Duodenal mucosa (tissue), 2 donors: ENCODE measurements around the gene KIF4A.
"Not testable (repeated sequence)": the region's sequence is repeated elsewhere in the genome, so short reads cannot be mapped to it uniquely, and the experiment has no call there.

ENCODE experiments used
- H3K27ac ChIP-seq: one replicate; pipeline ENCODE4 v1.7.0; 2013; ENCODE audit warnings: low read depth, low read length
- H3K27me3 ChIP-seq, 2 donors: one replicate each; pipeline ENCODE4 v1.7.0; 2013; ENCODE audit warnings: low read length in 2 of 2, control low read depth in 1 of 2; ENCODE audit not compliant: insufficient read depth in 2 of 2, control insufficient read depth in 1 of 2
- H3K36me3 ChIP-seq, 2 donors: one replicate each; pipeline ENCODE4 v1.7.0; 2013; ENCODE audit warnings: low read length in 2 of 2, control low read depth in 1 of 2; ENCODE audit not compliant: insufficient read depth in 2 of 2, control insufficient read depth in 1 of 2
- H3K4me1 ChIP-seq, 2 donors: one replicate each; pipeline ENCODE4 v1.7.0; 2013; ENCODE audit warnings: low read length in 2 of 2, control low read depth in 1 of 2; ENCODE audit not compliant: insufficient read depth in 2 of 2, control insufficient read depth in 1 of 2
- H3K4me3 ChIP-seq, 2 donors: one replicate each; pipeline ENCODE4 v1.7.0; 2013; ENCODE audit warnings: low read length in 2 of 2, low read depth in 1 of 2
- H3K9ac ChIP-seq, 2 donors: one replicate each; pipeline ENCODE4 v1.7.0; 2013; ENCODE audit warnings: low read length in 2 of 2, low read depth in 1 of 2
- H3K9me3 ChIP-seq, 2 donors: one replicate each; pipeline ENCODE4 v1.7.0; 2013; ENCODE audit warnings: low read length in 2 of 2, control low read depth in 1 of 2; ENCODE audit not compliant: control insufficient read depth in 1 of 2

KIF4A gene

GRCh38 chrX:70338290-70338689 lies 48.4 kb downstream of the KIF4A start:
- no peak overlapping the region for H3K4me3 ChIP-seq
- no peak overlapping the region for H3K27ac ChIP-seq
- no peaks in the 10 kb centered on the region for H3K27me3 ChIP-seq
- H3K9me3 ChIP-seq, result no peaks in the 10 kb centered on the region
- no peaks in the 10 kb centered on the region for H3K4me1 ChIP-seq
- H3K9ac ChIP-seq, result no peak overlapping the region
- H3K36me3 ChIP-seq, result no peaks in the 10 kb centered on the region

- H3K36me3 ChIP-seq, result no peaks in the 10 kb centered on the region
- H3K9ac ChIP-seq, result no peak overlapping the region
- no peak overlapping the region for H3K4me3 ChIP-seq
- no peaks in the 10 kb centered on the region for H3K27me3 ChIP-seq
- no peak overlapping the region for H3K27ac ChIP-seq
- no peaks in the 10 kb centered on the region for H3K4me1 ChIP-seq
- H3K9me3 ChIP-seq, result no peaks in the 10 kb centered on the region
These were observed 53.5 kb downstream of the KIF4A start for GRCh38 chrX:70343435-70343834.

- H3K36me3 ChIP-seq, result no peaks in the 10 kb centered on the region
- H3K4me1 ChIP-seq, result no peaks in the 10 kb centered on the region
- no peak overlapping the region for H3K4me3 ChIP-seq
- no peaks in the 10 kb centered on the region for H3K9me3 ChIP-seq
- H3K27me3 ChIP-seq, result no peaks in the 10 kb centered on the region
- no peak overlapping the region for H3K27ac ChIP-seq
- H3K9ac ChIP-seq, result no peak overlapping the region
These were observed 56.6 kb downstream of the KIF4A start for GRCh38 chrX:70346418-70347070.

GRCh38 chrX:70348825-70349224 lies 58.9 kb downstream of the KIF4A start:
- H3K9me3 ChIP-seq, H3K27ac ChIP-seq, H3K4me1 ChIP-seq, H3K36me3 ChIP-seq, H3K4me3 ChIP-seq, H3K27me3 ChIP-seq, H3K9ac ChIP-seq: not testable (repeated sequence)

GRCh38 chrX:70349367-70350125 lies 59.6 kb downstream of the KIF4A start:
- not testable (repeated sequence) for H3K27ac ChIP-seq, H3K4me3 ChIP-seq, H3K27me3 ChIP-seq, H3K9me3 ChIP-seq, H3K4me1 ChIP-seq, H3K9ac ChIP-seq, H3K36me3 ChIP-seq

- Histone ChIP-seq H3K4me1 (no peaks in the 10 kb centered on the region), H3K9me3 (no peaks in the 10 kb centered on the region), H3K4me3 (no peak overlapping the region), H3K36me3 (no peaks in the 10 kb centered on the region), H3K27me3 (no peaks in the 10 kb centered on the region), H3K9ac (no peak overlapping the region), H3K27ac (no peak overlapping the region)
These were observed 62.6 kb downstream of the KIF4A start for GRCh38 chrX:70352496-70352895.

GRCh38 chrX:70353514-70353913 lies 63.6 kb downstream of the KIF4A start:
- no peak overlapping the region for H3K27ac ChIP-seq
- no peaks in the 10 kb centered on the region for H3K27me3 ChIP-seq
- H3K4me3 ChIP-seq, result no peak overlapping the region
- no peaks in the 10 kb centered on the region for H3K9me3 ChIP-seq
- H3K36me3 ChIP-seq, result no peaks in the 10 kb centered on the region
- H3K9ac ChIP-seq, result no peak overlapping the region
- no peaks in the 10 kb centered on the region for H3K4me1 ChIP-seq

- Histone ChIP-seq H3K9me3 (no peaks in the 10 kb centered on the region), H3K27ac (no peak overlapping the region), H3K9ac (no peak overlapping the region), H3K27me3 (no peaks in the 10 kb centered on the region), H3K36me3 (no peaks in the 10 kb centered on the region), H3K4me1 (no peaks in the 10 kb centered on the region), H3K4me3 (no peak overlapping the region)
These were observed 64.8 kb downstream of the KIF4A start for GRCh38 chrX:70354716-70355115.

GRCh38 chrX:70359458-70359857 lies 69.6 kb downstream of the KIF4A start:
- Histone ChIP-seq H3K27ac (no peak overlapping the region), H3K9me3 (no peaks in the 10 kb centered on the region), H3K27me3 (no peaks in the 10 kb centered on the region), H3K4me1 (no peaks in the 10 kb centered on the region), H3K36me3 (no peaks in the 10 kb centered on the region), H3K9ac (no peak overlapping the region), H3K4me3 (no peak overlapping the region)

GRCh38 chrX:70360366-70360765 lies 70.5 kb downstream of the KIF4A start:
- no peak overlapping the region for H3K4me3 ChIP-seq
- no peaks in the 10 kb centered on the region for H3K36me3 ChIP-seq
- no peaks in the 10 kb centered on the region for H3K9me3 ChIP-seq
- no peaks in the 10 kb centered on the region for H3K27me3 ChIP-seq
- H3K4me1 ChIP-seq, result no peaks in the 10 kb centered on the region
- H3K9ac ChIP-seq, result no peak overlapping the region
- no peak overlapping the region for H3K27ac ChIP-seq
